Body of pancreas (tissue), 4 donors: ENCODE data around the gene TMPRSS9.
"Not testable (repeated sequence)": the region's sequence is repeated elsewhere in the genome, so short reads cannot be mapped to it uniquely, and the experiment has no call there.

Experiments used
- POLR2A ChIP-seq, 3 donors: fragments of 450-650 bp; IDR thresholded peaks; one replicate each; pipeline ENCODE4 v1.6.1; 2016; ENCODE audit warnings: antibody characterized with exemption in 3 of 3, mild to moderate bottlenecking in 2 of 3
- TF ChIP-seq, protein P1 (sequence below), 7 experiments: fragments of 450-650 bp in 4 of 7; fragments of 200-600 bp in 3 of 7; sonication (generic) in 3 of 7; IDR thresholded peaks; one replicate each; pipeline ENCODE4 v1.5.1; 2016 to 2019; ENCODE audit warnings: antibody characterized with exemption in 7 of 7

DNA sequence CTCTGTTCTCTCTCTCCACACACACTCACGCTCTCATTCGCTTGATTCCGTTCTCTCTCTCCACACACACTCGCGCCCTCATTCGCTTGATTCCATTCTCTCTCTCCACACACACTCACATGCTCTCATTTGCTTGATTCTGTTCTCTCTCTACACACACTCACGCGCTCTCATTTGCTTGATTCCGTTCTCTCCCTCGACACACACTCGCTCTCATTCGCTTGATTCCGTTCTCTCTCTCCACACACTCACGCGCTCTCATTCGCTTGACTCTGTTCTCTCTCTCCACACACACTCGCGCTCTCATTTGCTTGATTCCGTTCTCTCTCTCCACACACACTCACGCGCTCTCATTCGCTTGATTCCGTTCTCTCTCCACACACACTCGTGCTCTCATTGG, 10.2 kb upstream of the TMPRSS9 start:
- not testable (repeated sequence) for TF ChIP-seq POLR2A (IDR thresholded peaks at IDR 0.05)
- TF ChIP-seq, protein P1, sequence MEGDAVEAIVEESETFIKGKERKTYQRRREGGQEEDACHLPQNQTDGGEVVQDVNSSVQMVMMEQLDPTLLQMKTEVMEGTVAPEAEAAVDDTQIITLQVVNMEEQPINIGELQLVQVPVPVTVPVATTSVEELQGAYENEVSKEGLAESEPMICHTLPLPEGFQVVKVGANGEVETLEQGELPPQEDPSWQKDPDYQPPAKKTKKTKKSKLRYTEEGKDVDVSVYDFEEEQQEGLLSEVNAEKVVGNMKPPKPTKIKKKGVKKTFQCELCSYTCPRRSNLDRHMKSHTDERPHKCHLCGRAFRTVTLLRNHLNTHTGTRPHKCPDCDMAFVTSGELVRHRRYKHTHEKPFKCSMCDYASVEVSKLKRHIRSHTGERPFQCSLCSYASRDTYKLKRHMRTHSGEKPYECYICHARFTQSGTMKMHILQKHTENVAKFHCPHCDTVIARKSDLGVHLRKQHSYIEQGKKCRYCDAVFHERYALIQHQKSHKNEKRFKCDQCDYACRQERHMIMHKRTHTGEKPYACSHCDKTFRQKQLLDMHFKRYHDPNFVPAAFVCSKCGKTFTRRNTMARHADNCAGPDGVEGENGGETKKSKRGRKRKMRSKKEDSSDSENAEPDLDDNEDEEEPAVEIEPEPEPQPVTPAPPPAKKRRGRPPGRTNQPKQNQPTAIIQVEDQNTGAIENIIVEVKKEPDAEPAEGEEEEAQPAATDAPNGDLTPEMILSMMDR (IDR thresholded peaks at IDR 0.05): not testable (repeated sequence)
